Measurements from ENCODE around the gene USH1C.

DNA sequence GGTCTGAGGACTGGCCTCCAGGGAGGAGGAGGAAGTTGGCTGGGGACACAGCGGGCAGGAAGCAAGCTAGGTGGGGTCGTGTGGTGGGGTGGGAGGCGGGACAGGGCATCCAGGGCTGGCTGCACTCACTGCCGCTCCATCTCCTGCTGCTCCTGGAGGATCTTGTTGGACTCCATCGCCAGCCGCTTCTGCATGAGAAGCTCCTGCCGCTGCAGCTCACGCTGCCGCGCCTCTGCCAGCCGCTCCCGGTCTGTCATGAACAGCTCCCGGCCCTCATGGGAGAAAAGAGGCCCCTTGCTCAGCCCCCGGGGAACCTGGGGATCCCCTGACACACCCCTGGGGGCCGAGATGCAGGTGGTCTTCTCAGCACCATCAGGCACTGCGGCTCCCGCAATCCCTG is 21.6 kb downstream of the USH1C start:
- TF ChIP-seq POLR2AphosphoS5 (IDR thresholded peaks at IDR 0.05), result no peak
- TF ChIP-seq EP300 (IDR thresholded peaks at IDR 0.05; ENCODE audit: low read depth), result no peak
- TF ChIP-seq, protein P1, sequence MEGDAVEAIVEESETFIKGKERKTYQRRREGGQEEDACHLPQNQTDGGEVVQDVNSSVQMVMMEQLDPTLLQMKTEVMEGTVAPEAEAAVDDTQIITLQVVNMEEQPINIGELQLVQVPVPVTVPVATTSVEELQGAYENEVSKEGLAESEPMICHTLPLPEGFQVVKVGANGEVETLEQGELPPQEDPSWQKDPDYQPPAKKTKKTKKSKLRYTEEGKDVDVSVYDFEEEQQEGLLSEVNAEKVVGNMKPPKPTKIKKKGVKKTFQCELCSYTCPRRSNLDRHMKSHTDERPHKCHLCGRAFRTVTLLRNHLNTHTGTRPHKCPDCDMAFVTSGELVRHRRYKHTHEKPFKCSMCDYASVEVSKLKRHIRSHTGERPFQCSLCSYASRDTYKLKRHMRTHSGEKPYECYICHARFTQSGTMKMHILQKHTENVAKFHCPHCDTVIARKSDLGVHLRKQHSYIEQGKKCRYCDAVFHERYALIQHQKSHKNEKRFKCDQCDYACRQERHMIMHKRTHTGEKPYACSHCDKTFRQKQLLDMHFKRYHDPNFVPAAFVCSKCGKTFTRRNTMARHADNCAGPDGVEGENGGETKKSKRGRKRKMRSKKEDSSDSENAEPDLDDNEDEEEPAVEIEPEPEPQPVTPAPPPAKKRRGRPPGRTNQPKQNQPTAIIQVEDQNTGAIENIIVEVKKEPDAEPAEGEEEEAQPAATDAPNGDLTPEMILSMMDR (IDR thresholded peaks at IDR 0.05), result no peak
- no peak for TF ChIP-seq POLR2A (IDR thresholded peaks at IDR 0.05)
